Omental fat pad (tissue), 4 donors: ENCODE measurements around the gene ADCY2. TPM values are rescaled to one million over a fixed set of nuclear protein-coding genes. Genes with fewer than 3 reads are reported as not detected.

Source experiments
- ATAC-seq: fragments of 150-250 bp; one replicate; pipeline ENCODE4 v1.9.1; 2016; ENCODE audit warnings: mild to moderate bottlenecking, moderate library complexity; ENCODE audit not compliant: low FRiP score
- DNase-seq: peaks from one replicate; pipeline ENCODE4 v3.0.0-alpha.2; 2019; ENCODE audit warnings: low spot score
- total RNA-seq, 4 donors: library from RNA; depleted of rRNA; stranded (reverse); fragments of >200 nt; gene quantifications; one replicate each; pipeline ENCODE4 v1.1.0, GENCODE V29; 2016
- TF ChIP-seq, protein P1 (sequence below), 3 donors: fragments of 450-650 bp; IDR thresholded peaks; one replicate each; pipeline ENCODE4 v1.5.1; 2016 to 2017; ENCODE audit warnings: antibody characterized with exemption in 3 of 3, mild to moderate bottlenecking in 3 of 3, moderate library complexity in 2 of 3

The ADCY2 gene
- total RNA-seq, 4 donors from 2014 or later: 1.1 to 2.4 (median 1.7) TPM

DNA sequence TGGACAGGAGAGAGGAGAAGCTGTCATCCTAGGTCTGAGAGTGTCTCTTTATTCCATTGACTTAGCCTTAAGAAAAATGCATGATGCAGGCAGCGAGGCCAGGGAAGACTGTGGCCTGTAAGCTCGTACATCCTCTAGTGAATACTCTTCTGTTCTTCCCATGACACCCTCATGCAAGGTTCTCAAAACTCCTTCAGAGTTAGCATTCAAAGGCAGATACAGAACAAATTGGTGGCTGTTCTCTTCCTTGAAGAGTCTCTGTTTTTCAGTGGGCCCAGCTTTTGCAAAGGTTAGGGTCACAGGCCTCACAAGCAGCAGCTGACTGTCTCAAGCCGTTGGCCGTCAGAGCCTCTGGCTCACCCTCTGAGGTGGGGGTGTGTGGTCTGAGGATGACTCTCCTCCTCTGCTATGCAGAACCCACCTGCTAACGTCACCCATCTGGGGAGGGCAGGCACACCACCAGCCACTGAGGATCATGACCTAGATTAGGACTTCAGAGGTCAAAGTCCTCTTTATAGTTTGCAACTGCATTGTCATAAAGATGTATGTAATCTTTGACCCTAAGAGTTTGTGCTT lies 15.1 kb downstream of the ADCY2 start:
- TF ChIP-seq, protein P1, sequence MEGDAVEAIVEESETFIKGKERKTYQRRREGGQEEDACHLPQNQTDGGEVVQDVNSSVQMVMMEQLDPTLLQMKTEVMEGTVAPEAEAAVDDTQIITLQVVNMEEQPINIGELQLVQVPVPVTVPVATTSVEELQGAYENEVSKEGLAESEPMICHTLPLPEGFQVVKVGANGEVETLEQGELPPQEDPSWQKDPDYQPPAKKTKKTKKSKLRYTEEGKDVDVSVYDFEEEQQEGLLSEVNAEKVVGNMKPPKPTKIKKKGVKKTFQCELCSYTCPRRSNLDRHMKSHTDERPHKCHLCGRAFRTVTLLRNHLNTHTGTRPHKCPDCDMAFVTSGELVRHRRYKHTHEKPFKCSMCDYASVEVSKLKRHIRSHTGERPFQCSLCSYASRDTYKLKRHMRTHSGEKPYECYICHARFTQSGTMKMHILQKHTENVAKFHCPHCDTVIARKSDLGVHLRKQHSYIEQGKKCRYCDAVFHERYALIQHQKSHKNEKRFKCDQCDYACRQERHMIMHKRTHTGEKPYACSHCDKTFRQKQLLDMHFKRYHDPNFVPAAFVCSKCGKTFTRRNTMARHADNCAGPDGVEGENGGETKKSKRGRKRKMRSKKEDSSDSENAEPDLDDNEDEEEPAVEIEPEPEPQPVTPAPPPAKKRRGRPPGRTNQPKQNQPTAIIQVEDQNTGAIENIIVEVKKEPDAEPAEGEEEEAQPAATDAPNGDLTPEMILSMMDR (IDR thresholded peaks at IDR 0.05): no peak
- DNase-seq (no peak), ATAC-seq (no peak)

DNA sequence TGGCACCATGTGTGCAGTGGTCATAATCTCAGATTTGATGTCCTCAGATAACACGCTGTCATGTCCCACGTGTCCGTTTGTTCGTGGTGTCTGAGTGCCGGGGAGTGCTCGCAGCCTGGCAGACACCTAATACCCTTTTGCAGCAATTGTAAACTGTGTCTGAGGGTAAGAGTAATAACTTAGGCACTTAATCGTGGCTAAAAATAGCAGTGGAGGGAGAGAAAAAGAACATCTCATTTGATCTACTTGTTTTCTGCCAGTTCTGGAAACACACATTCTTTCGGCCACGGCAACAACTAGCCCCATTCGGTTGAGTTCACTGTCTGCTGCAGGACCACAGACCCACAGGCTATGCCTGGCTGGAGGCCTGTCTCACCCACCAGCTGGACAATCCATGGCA lies 16.5 kb downstream of the ADCY2 start:
- DNase-seq (no peak), ATAC-seq (no peak)
- TF ChIP-seq, protein P1 (IDR thresholded peaks at IDR 0.05): no peak

DNA sequence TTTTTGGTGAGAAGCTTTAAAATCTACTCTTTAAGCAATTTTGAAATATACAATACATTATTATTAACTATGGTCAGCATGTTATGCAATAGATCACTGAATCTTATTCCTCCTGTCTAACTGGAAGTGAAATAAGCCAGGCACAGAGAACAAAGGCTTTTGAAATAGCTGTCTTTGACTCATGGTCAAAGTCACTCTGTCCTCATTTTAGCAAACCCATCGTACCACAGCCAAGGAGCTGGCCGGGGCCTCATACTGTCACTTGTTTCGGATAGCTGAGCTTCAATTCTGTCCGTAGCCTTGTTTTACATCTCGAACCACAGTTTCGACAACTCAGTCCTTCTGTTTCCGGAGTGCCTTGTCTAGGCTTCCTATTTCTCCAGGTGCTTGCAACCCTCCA lies 19.2 kb downstream of the ADCY2 start:
- DNase-seq: no peak
- TF ChIP-seq, protein P1 (IDR thresholded peaks at IDR 0.05): no peak
- no peak for ATAC-seq

DNA sequence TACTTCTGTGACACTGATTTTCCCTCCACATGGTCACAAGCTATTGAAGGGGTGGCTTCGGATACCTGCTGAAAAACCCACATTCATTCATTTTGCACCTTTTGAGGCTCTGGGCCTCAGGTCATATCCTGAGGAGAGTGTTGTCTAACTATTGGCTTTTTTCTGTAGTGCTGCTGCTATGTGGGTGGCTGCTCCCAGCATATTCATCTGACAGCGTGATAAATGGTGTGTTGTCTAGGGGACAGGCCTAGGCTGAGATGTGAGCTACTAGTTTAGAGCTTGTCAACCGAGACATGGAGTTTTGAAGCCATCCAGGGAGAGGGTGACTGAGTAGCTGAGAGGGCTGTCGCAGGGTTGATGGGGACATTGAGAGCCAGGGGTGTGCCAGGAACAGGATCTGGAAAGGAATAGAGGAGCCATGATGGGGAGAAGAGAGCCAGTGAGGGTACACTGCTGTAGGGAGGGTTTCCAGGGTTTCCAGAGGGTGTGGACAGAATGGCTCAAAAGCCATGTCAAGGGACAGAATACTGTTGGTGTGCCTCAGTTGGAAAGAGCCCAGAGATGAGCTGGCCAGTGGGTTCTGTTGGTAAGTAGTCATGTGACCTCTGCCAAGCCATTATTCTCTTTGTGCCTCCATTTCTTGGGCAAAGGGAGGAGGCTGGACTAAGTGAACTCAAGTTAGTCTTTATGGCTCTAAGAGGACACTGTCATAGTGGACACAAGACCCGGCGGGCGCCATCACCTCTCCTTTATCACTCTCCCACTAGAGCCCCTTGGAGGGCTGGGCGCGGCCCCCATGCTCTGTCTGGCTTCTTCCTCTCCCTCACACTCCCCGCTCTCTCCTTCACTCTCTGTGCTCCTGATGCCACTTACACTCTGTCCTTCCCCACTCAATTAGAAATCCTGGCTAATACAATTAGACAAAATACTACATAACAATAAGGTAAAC lies 19.9 kb downstream of the ADCY2 start:
- ATAC-seq (no peak), DNase-seq (no peak)
- TF ChIP-seq, protein P1 (IDR thresholded peaks at IDR 0.05): no peak

DNA sequence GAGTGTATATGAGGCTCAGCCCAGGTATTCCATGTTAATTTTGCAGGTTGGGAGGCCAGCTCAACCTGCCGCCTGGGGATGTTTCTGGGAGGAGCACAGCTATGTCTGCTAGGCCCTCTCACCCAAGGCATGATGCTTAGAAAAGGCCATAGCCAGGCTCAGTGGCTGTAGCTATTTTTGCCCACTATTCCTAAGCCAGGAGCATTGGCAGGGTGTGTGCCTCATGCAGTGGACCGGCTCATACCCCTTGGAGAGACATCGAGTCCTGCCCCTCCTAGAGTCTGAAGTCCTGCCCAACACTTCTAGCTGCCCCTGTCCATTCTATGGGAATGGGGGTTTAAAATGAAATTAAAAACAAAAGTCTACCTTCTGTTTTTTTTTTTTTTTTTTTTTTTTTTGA lies 22.3 kb downstream of the ADCY2 start:
- ATAC-seq: no peak
- TF ChIP-seq, protein P1 (IDR thresholded peaks at IDR 0.05): no peak
- no peak for DNase-seq

DNA sequence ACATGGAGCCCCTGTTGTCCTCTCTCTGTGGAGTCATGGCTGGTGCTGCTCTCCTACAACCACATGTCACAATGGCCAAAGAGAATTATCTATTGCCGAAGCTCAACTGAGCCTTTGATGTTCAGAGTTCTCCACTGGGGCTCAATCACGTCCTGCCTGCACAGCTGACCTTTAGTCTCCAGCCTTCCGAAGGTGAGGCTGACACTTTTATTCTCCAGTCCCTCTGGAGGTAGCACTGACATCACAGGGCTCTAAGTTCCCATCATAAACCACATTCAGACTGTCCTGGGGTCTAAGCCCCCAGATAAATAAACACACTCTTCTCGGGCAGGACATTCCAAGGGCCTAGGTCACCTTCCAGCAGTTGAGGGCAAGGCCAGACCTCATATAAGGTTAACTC lies 23.4 kb downstream of the ADCY2 start:
- TF ChIP-seq, protein P1 (IDR thresholded peaks at IDR 0.05): no peak
- ATAC-seq: no peak
- DNase-seq: no peak
